NAMALWA (cell line): ENCODE results near the gene FAM43B.

Experiments used
- DNase-seq: peaks from one replicate; pipeline ENCODE4 v3.0.0-alpha.2; 2015; ENCODE audit warnings: low spot score

Gene FAM43B

DNA sequence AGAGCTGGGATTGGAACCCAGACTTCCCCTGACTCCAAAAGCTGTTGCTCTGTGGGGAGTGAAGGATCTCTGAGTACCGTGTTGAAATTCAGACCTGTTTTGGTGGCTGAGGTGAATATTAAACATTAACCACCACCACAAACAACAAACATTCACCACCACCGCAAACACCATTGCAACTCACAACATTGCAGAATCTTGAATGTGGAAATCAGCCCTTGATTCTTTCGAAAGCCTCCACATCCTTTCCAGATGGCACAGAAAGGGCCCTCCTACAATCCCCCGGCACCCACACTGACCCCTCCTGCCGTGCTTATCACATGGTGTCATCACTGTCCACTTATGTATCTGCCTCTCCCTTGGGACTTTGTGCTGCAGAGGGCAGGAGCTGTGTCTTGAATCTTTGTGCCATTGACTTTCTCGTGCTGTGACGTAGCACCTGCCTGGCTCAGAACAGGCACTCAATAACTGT, 38.0 kb downstream of the FAM43B start:
- no peak for DNase-seq

DNA sequence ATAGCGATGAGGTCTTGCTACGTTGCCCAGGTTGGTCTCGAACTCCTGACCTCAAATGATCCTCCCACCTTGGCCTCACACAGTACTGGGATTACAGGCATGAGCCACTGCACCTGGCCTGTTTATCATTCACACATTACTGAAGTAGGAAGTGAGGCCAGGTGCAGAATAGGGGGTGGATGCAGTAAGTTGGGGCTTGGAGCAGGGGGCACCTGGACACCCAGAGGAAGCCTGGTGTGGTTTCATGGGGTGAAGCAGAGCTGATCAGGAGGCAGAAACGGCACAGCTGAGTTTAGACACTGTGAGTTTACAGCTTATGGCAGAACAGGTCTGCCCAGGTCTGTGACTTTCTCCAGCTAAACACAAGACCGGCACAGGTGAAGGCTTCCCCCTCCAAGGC, 41.4 kb downstream of the FAM43B start:
- DNase-seq: peak; percentile 19

GRCh38 chr1:20594746-20595145, 42.4 kb downstream of the FAM43B start:
- no peak for DNase-seq

- no peak for DNase-seq
Observed at GRCh38 chr1:20596106-20596505, 43.7 kb downstream of the FAM43B start.

DNA sequence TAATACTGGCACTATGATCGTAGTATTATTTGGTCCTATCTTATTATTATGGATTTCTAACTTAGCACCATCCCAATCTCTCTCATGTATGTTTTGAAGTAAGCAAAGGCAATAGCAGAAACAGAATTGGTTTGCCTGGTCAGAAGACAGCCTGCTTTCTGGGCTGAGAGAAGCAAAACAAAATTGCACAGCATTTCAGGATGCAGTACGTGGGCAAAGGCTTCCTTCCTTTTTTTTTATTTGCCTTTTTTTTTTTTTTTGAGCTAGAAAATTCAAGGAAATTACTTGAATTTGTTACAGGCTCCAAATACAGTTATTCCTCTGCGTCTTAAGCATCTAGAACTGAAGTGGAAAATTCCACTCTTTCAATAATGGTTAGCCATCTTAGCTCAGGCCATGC, 45.3 kb downstream of the FAM43B start:
- no peak for DNase-seq

DNA sequence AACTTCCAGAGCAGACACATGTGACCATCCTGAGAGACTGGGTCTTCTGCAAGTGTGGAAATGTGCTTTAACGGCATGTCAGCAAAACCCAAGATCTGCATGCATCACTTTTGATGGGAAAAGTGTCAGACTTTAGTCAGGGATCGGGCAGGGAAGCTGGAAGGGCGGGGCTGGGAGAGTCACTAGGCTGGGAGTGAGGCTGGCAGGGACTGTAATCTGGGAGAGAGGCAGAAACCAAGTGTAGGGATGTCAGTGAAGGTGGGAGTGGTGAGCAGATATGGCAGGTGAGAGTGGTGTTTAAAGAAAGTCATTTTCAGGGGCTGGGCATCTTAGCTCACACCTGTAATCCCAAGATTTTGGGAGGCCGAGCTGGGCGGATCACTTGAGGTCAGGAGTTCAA, 47.8 kb downstream of the FAM43B start:
- no peak for DNase-seq

DNA sequence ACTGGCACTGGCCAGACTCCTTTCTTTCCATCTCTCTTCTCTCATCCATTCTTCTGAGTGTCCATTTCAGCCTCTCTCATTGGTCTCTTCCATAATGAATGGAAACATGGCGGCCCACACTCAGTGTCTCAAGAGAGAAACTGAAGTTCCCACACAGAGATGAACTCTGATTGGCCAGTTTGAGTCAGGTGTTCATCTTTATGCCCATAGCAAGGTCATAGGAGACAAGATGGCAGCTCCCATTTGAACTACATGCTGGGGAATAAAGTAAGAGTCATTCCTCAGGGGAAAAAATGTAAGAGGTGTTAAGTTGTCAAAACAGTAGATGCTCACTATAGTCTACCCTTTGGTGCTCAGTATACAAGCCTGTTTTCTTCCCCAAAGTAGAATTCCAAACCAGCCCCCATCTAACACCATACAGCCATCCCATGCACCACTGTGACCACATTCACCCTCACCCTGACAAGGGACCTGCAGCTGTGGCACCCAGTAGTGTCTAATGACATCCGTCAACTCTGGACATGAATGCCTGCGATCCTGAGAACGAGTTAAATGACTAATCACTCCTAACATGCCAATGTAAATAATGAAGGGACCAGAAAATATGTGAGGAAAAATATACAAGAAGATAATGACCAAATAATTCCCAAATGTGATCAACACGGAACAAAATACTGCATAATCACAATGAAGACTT, 48.9 kb downstream of the FAM43B start:
- peak; percentile 38 for DNase-seq

- DNase-seq: no peak
Observed at GRCh38 chr1:20602851-20603450, 50.6 kb downstream of the FAM43B start.

DNA sequence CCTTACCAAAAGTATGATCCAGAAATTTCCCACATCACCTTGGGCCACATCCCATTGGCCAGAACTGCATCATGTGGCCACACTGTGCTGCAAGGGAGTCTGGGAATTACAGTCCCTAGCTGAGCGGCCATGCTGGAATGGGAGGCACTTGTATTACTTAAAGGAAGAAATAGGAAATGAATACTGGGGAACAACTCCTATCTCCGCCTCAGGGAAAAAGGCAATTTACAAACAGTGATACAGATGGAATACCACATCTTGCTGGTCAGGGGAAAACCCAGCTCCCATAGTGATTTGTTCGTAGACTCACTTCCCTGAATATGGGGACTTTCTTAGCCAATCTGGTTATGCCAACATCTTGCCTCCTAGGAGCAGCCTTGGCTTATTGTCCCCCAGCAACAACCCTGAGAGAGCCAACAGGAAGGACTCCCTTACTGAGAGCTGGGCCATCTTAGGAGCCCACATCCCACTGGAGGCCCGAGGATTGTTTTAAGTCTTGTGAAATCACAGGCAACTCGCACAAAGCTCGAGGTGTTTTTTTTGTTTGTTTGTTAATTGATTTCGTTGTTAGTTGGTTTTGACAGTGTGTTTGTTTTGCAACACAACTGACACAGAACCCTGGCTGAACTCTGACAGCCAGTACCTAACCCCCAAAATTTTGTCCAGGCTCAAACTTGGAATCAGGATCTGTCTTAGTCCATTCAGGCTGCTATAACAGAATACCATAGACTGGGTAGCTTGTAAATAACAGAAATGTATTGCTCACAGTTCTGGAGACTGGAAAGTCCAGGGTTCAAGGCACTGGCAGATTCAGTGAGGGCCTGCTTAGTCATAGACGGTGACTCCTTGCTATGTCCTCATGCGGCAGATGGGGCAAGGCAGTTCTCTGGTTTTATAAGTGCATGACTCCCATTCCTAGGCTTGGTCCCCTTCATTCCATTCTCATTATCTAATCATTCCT, 51.4 kb downstream of the FAM43B start:
- no peak for DNase-seq
